Prostate gland (tissue), 2 donors: ENCODE data around the gene ZNF436.

ENCODE experiments used
- CTCF ChIP-seq, 4 experiments: fragments of 200-600 bp in 2 of 4; fragments of 450-650 bp in 2 of 4; sonication (generic) in 2 of 4; IDR thresholded peaks; 1 replicate in 3 of 4; 2 replicates in 1 of 4; pipeline ENCODE4 v1.5.1; 2016 to 2019; ENCODE audit warnings: antibody characterized with exemption in 4 of 4, mild to moderate bottlenecking in 2 of 4, moderate library complexity in 2 of 4
- POLR2A ChIP-seq: fragments of 450-650 bp; IDR thresholded peaks from one replicate; pipeline ENCODE4 v1.6.1; 2016; ENCODE audit warnings: antibody characterized with exemption, mild to moderate bottlenecking

- TF ChIP-seq CTCF (IDR thresholded peaks at IDR 0.05) (no peak), POLR2A (no peak)
Observed at GRCh38 chr1:23416964-23417363, 47.3 kb upstream of the ZNF436 start.
